Left hindlimb (tissue), 1 donor: Measurements from ENCODE around the gene ANKRD50.
A peak's percentile ranks its signal among the peaks of the same experiment; 100 is the strongest.

Source experiments
- DNase-seq: peaks from one replicate; pipeline ENCODE4 v3.0.0-alpha.2; 2018

The ANKRD50 gene, protein sequence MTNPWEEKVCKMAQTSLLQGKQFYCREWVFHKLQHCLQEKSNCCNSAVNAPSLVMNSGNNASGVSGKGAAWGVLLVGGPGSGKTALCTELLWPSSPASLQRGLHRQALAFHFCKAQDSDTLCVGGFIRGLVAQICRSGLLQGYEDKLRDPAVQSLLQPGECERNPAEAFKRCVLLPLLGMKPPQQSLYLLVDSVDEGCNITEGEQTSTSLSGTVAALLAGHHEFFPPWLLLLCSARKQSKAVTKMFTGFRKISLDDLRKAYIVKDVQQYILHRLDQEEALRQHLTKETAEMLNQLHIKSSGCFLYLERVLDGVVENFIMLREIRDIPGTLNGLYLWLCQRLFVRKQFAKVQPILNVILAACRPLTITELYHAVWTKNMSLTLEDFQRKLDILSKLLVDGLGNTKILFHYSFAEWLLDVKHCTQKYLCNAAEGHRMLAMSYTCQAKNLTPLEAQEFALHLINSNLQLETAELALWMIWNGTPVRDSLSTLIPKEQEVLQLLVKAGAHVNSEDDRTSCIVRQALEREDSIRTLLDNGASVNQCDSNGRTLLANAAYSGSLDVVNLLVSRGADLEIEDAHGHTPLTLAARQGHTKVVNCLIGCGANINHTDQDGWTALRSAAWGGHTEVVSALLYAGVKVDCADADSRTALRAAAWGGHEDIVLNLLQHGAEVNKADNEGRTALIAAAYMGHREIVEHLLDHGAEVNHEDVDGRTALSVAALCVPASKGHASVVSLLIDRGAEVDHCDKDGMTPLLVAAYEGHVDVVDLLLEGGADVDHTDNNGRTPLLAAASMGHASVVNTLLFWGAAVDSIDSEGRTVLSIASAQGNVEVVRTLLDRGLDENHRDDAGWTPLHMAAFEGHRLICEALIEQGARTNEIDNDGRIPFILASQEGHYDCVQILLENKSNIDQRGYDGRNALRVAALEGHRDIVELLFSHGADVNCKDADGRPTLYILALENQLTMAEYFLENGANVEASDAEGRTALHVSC (N-terminal part only)

DNA sequence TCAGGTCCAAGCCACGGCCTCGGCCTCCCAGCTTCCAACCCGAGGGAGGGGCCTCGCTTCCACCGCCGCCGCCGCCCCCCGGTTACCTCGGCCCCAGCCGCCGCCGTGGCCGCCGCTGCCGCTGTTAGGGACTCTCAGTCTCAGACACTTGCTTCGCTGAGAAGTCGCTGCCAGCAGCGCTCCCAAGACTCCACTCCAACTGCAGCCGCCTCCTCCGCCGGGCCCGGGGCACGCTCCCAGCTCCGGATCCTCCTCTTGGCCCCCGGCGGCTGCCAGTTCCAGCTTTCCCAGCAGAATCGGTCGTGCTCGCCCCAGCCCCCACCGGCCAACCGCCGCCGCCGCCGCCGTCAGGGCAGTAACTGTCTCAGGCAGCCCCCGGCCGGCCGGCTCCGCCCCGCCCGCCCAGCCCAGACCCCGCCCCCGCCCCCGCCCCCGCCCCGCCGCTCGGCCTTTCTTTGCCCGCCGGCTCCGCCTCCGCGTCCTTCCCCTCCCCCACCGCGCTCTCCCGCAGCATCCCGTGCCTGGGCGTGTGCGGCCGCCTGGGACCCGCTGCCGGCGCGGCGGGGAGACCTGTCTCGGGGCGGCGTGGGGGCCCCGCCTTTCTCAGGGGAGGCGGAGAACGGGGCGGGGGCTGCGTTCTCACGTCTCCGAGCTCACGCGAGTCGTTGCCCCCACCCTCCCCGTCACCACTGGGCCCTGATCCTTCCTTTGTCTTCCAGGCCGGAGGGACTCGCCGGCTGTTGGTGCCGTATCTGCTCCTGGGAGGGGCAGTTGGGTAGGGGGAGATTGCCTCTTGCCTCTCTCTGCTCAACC, at the start of gene ANKRD50:
TSS of gene ANKRD50 (minus strand) at position 361 of the 813 bp plus-strand sequence. CDS start 2,221 bp downstream, outside the sequence.
- peak; percentile 97 for DNase-seq

DNA sequence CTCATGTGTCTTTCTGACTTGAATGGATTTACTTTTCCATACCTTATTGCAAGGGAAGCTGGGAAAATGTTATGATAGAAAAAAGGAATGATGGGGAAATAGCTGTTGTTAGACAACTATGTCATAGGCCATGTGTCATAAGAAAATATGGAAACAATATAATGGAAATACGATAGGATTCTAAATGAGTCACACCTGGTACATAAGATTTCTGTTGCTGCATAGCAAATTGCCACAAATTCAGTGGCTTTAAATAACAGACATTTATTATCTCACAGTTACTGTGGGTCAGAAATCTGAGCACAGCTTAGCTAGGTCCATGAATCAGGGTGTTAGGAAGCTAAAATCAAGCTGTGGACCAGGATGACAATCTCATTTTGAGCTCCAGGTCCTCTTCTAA, 44.6 kb upstream of the ANKRD50 start:
- no peak for DNase-seq

DNA sequence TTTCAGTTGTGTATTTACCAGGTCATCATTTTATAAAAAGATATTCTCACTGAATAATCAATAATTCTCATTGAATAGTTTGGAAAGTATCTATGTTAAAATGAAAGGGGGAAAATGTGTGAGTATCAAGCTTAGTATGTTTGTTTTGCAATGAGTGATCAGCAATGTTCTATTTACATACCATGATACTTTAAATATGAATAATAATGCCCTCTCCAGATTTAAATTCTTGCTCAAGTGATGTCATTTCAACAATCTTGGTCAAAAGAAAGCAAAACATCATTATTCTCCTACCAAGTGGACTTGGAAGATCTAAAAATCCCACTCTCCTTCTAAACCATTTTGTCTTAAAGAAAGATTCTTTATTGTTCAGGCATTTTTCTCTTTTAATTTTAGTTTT, 42.1 kb upstream of the ANKRD50 start:
- no peak for DNase-seq

DNA sequence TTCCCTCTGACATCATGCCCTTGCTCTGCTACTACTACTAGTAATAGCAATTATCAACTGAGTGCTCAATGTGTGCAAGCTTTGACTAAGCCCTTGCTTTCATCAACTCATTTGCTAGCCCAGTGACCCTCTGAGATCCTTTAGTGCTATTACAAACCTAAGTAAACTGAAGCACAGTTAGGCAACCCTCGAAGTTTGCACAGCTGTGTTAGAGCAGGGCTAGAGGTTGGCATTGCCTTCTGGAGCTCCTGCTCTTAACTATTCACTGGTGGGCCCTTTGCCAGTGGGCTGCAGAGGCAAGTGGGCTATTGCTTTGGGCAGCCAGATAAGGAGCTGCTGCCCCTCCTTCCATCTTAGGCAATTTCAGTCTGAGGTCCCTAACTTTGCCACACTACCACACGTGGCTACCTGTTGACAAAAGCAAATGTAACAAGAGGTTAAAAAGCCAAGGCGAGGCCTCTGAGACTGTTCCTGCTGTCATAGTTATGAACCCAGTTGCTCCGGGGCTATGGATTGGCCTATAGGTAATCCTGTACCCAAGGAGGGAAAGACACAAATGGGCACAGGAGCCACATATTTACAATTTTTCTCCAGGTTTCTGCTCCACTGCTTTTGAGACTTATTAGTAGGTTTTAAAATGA, 41.5 kb upstream of the ANKRD50 start:
- DNase-seq, result no peak

DNA sequence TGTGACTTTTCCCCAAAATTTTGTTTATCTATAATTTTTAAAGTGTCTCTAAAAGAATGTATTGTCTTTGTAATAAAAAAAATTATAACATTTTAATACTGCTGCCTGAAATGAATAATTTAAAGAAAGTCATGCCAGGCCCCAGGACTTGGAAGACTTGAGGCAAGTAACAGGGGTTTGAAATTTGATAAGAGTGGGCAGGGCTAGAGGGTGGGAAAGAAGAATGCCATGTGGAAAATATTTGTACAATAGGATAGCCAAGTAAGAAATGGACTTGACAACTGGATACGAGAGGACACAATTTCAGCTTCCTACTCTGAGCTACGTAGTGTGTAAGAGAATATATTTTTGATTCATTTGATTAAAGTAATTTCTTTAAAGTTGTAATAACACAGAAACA, 36.9 kb upstream of the ANKRD50 start:
- DNase-seq, result no peak

DNA sequence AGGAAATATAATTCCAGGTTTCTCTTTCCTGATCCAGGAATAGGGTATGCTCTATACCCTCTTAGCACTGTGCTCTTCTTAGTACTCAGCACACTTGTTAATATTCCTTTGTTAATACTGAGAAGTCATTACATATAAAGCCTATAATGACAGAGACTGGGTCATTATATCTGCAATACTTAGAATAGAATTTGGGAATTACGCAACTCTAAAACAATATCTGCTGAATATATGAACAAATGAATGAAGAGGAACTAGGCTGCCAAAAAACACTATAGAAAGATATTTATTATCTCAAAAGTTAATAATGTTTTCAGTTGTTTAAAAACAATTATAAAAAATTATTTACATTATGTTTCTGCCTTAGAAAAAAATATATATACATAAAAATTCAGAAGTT, 36.4 kb upstream of the ANKRD50 start:
- DNase-seq, result no peak

DNA sequence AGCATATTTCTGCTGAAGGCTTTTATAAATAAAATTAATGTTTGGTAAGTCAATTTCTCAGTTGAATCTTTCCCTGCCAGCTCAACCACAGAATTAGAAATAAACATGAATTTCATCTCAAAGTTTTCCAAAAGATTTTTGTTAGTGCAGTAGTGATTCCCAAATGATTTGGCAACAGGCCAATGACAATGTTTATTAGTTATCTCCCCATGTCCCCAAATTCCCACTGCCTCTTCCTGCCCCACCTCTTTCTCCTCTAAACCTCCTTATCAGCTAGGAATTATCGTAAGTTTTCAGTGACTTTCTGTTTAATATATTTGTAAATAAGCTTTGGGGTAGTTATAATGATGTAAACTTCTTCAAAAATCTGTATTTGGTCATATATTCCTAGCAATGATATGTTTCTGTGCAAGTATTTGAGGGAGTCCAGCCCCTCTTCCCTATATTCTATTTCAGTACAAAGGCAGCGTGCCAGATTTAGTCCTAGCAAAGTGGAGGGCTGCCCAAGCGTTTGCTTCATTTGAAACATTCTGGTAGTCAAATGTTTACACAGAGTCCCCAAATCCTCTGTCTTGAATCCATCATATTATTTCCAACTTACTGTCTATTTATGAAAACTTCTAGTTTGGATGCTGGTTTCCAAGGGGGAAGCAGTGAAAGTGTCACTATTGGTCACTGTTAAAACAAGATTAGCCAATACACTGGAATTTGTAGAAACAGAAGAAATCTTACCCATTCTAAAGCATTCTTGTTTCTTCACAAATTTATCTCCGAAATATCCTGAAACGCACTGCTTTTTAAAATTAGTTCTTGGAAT, 33.7 kb upstream of the ANKRD50 start:
- peak; percentile 43 for DNase-seq

DNA sequence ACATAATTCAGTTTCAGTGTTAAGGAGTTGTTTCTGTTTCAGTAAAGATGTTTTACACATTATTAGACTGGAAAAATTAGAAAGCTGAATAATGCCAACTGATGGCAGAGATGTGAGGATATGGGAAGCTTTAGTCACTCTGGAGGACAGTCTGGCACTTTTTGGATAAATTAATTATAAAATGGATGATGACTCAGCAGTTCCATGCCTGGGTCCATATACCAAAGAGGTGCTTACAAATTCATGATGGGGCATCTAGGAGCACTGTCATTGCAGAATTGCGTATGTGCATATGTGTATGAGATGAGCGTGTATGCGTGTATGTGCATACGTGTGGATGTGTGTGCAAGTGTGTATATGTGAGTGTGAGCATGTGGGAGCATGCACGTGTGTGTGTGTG, 31.2 kb upstream of the ANKRD50 start:
- DNase-seq, result no peak

DNA sequence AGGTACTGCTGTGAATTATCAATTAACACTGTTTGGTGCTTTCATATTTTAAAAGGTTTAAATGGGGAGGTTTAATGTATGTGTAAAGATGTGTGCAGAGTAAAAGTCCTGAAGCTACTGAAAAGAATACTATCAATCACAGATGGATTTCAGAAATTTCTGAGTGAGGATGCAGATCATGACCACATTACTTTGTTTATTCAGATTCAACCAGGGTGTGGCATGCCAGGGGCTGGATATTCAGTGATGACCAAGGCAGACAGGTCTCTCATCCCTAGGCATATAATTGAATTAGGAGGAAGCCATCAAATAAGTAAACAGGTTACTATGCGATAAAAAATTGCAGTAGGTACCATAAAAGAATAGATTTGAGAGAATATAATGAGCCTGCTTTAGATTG, 28.0 kb upstream of the ANKRD50 start:
- no peak for DNase-seq

DNA sequence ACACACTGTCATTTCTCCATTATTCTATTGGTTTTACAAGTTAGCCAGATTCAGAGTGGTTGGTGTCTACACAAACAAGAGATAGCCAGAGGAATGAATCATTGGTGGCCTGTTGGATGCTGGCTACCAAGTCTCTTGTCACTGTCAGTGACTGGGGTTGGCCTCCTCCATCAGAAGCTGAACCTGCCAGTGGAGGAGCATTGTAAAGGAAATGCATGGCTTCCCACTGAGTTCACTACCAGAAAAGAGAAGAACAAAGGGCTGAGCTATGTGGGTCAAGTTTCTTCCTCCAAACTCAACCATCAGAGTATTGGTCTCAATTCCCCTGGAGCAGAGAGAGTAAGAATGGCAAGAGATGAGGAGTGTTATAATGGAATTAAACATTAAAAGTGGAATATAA, 26.5 kb upstream of the ANKRD50 start:
- no peak for DNase-seq

DNA sequence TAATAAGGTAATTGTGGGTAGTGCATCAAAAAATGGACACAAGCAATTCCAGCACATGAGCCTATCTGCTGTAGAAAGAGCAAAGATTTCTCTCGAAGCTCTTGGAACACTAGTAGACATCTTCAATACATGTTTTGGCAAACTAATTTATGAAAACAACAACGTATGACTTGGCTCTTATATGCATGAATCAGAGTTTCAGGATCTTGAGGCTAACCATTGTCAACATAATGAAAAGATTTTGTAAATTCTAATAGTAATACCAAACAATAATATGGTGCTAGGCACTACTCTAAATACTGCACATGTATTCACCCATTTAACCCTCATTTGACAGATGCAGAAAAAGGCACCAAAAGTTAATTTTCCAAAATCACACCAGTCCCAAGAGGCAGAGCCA, 25.1 kb upstream of the ANKRD50 start:
- no peak for DNase-seq

DNA sequence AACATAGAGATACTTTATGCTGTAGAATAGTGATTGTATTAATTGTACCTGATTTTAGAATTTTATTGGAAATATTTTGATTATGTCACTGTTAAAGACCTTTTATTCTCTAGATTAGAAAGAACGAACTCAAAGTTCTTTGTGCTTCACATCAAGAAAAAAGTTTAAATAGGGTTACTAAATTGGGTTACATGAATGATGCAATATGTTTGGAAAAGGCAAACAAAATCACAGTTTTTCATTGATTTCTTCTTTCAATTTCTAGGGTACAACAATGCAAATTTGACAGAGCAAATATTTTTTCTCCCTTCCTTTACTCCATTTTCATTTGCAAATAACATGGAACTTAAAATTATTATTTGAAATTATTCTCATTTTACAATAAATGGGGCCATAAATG, 24.0 kb upstream of the ANKRD50 start:
- DNase-seq, result no peak

DNA sequence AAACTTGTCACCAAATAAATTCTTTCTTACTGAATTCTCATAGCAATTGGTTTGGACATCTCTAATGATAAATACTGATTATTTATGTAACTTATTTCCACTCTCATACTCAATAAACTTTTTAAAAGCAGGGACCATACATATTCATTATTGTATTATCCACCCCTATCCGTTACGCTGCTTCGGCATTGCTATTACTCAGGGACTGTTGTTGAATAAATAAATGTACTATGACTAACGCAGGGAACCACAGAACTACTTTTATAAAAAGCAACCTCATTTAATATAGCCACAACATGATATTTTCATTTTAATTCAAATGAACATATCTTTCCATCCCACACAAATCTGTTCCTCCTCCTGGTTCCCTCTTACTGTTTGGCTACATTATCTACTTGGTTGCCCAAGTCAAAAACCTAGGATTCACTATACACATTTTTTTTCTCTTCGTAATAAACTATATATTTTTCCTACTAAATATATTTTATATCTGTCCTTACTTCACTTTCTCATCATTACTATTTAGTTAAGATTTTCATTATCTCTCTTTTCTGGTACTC, 14.9 kb upstream of the ANKRD50 start:
- no peak for DNase-seq

DNA sequence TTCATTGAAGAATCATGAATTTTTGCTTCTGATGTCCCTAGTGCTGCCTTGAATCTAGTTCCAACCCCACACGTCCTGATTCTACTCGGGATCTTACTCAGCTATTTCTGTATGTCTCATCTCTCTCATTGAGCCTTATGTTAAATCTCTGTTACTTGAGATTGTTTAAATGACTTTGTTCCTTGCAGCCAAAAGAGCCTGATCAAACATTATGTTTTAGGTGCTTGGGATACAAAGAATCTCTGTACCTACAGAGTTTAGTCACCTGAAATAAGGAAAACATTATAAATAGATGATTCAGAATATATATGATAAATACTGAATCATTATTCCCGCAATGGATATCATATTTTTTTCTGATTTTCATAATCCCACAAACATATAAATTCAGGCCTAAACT, 13.7 kb upstream of the ANKRD50 start:
- DNase-seq, result no peak

DNA sequence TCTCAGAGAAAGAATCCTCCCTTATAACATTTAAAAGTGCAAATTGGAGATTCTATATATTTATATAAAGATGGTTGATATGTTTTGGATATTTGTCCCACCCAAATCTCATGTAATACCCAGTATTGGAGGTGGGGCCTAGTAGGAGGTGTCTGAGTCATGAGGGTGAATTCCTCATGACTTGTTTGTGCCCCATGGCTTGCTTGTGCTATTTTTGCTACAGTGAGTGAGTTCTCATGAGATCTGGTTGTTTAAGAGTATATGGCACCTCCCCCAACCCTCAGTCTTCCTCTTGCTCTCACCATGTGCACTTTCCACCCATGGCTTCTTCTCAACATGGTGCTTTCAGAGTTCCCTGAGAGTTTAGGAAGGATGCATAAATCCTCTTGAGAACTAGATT, 9.5 kb upstream of the ANKRD50 start:
- no peak for DNase-seq

DNA sequence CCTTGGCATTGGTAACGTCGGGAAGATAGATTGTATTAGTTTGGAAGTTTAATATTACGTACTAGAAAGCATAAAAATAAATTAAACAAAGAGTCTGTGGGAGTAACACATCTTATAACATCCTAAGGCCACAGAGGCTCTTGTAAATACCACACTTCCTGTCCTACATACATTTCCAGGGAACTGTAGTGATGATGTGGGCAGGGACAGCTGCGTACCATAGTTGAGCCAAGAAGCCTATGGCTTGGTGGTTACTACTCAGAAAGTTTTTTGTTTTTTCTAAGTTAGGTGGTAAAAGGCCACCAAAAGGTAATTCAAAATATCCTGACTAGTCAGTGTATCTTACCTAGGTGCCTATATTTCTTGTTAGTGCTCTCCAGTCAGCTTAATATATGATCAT, 4.6 kb upstream of the ANKRD50 start:
- DNase-seq, result no peak

DNA sequence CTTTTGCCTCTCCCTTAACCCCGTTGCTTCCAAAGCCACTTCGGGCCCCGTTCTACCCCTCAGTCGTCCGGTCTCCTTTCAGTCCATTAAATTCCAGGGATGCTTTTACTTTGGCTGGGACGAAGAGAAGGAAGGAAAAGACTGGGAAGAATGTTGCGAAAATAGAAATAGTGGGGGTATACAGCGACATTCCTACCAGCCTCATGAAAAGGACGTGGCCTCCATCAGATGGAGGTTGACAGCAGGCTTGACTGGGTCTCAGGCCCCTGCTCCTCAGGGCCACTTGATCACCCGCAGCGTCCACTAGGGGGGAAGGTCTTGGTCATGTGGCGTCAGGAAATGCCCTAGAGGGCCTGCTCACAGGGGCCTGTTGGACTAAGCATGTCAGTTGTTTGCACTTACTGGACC, 657 bp upstream of the ANKRD50 start:
- DNase-seq, result peak; percentile 79

DNA sequence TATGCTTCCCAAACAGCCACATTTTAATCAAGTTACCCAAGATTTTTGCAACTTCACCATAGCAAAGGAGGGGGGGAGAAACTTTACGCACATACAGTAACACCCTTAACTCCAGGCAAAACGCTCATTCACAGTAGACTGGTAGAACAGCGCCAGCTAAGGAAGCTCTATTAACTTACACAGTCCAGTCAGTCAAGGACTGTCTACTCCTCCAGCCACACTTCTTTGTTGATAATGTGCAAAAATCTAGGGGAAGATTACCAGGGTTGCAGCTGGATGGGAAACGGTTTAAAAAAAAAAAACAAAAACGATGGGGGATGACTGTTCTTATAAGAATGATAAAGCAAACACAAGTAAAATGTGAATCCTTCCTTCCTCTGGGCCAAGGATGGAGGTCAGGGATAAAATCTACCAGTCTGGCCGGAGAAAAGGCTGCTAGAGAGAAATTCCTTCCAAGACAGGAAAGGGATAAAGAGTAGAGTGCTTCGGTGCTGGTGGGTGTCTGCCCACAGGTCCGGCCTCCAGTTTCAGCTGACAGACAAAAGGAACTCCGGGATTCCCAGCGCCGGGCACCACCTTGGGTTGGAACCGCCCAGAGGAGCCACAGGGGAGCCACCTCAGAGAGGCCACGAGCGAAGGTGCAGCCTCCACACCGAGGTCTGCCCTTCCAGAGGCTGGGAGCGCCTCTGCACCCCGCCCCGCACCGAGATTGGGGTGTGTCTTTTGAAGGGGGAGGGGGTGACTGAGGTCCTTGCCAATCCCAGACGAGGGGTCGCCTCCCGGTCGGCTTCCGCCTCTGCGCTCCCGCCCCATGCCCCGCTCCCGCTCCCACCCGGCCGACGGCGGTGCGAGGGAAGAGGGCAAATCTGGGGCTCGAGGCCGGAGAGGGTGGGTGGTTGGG, 811 bp downstream of the ANKRD50 start:
- peak; percentile 90 for DNase-seq

DNA sequence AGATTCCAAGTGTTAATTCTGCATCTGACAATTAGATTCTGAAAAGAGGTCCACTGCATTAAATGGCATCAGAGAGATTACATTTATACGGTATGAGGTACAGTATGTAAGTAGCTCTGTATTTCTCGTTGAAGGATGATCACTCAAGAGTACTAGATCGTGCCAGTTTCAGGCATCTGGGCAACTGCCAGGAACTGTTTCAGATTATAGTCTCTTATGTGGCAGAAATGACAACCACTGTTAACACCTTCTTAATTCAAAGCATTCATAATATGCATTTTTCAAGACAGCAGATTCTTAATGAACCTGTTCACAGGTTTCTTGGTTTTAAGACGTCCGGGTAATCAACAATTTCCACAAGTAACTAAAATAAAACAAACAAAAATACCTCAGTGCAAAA, 1.6 kb downstream of the ANKRD50 start:
- DNase-seq, result no peak
